Transverse colon (tissue), 3 donors: ENCODE data around the gene BPIFB3.

Experiments
- CTCF ChIP-seq, 5 experiments: fragments of 200-600 bp in 3 of 5; fragments of 450-650 bp in 2 of 5; sonication (generic) in 3 of 5; IDR thresholded peaks; 1 replicate in 2 of 5; 2 replicates in 3 of 5; pipeline ENCODE4 v1.5.1; 2016 to 2017; ENCODE audit warnings: antibody characterized with exemption in 5 of 5, inconsistent platforms in 3 of 5, mild to moderate bottlenecking in 2 of 5, moderate library complexity in 1 of 5
- EP300 ChIP-seq: sonication (generic); formaldehyde crosslinking; IDR thresholded peaks from one replicate; pipeline ENCODE4 v1.6.1; 2017; ENCODE audit warnings: antibody characterized with exemption, low read depth
- POLR2A ChIP-seq: fragments of 450-650 bp; IDR thresholded peaks from one replicate; pipeline ENCODE4 v1.6.1; 2016; ENCODE audit warnings: antibody characterized with exemption, mild to moderate bottlenecking, moderate library complexity

- no peak for TF ChIP-seq POLR2A
- TF ChIP-seq CTCF (IDR thresholded peaks at IDR 0.05), result no peak
- no peak for TF ChIP-seq EP300
These were observed 11.3 kb upstream of the BPIFB3 start for GRCh38 chr20:33042430-33042829.
